Measurements from ENCODE around the gene PIAS2. TPM values are rescaled to one million over a fixed set of nuclear protein-coding genes. Genes with fewer than 3 reads are reported as not detected.

The PIAS2 gene
- total and polyA plus RNA-seq, 2 experiments from 2014 or later: 30.3 to 54.2 TPM

DNA sequence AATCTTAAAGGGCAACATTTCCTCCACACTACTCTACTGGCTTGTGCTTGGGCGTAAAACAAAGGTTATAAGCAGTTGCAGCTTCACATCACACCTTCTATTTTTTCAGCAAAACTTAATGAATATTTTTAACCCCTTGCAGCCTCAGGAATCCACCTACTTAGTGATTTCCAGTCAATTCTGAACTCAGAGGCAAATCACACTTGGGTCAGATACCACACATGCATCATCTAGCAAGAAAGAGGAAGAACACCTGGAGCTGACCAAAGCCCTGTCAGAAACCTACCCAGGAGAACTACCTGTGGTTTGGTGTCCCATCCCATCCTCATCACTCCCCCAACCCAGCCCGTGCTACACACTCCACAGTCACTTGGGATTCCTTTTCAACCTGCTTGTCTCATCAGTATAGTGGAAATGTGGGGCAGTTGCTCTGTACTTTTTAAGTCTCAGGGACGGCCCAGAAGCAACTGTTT lies 25.5 kb downstream of the PIAS2 start:
- peaks cover 100% of the 10 kb centered on the region for H3K79me2 ChIP-seq (replicated peaks; ENCODE audit: insufficient read depth)
- H3K36me3 ChIP-seq (ENCODE audit: insufficient read depth): peaks cover 22% of the 10 kb centered on the region
- H3F3A ChIP-seq (replicated peaks; ENCODE audit: low read depth): no peaks in the 10 kb centered on the region
- no peak overlapping the region for H3K4me3 ChIP-seq
- H3K27me3 ChIP-seq (ENCODE audit: insufficient read depth): no peaks in the 10 kb centered on the region
- Mint-ChIP-seq H3K27ac (no peak overlapping the region), H3K4me1 (peaks cover 12% of the 10 kb centered on the region), H3K4me3 (no peak overlapping the region), H3K36me3 (ENCODE audit: low read depth) (peaks cover 68% of the 10 kb centered on the region), H3K27me3 (ENCODE audit: insufficient read depth, low read depth, poor library complexity) (peaks cover 2% of the 10 kb centered on the region), H3K9me3 (peaks cover 39% of the 10 kb centered on the region)
- DNase-seq (ENCODE audit: low spot score) (no peak), ATAC-seq (no peak)
- H4K20me1 ChIP-seq (replicated peaks; ENCODE audit: insufficient read depth): 0 out of 2 replicates have a peak, but pooled peaks cover 11% of the 10 kb centered on the region
- no peak overlapping the region for H3K27ac ChIP-seq (ENCODE audit: low read depth)
- no peak overlapping the region for H3K4me2 ChIP-seq
- no peaks in the 10 kb centered on the region for H3K9me2 ChIP-seq (ENCODE audit: insufficient read depth)
- peaks cover 8% of the 10 kb centered on the region for H3K4me1 ChIP-seq (ENCODE audit: insufficient read depth)
- H2AFZ ChIP-seq: no peak overlapping the region
- TF ChIP-seq, protein P1, sequence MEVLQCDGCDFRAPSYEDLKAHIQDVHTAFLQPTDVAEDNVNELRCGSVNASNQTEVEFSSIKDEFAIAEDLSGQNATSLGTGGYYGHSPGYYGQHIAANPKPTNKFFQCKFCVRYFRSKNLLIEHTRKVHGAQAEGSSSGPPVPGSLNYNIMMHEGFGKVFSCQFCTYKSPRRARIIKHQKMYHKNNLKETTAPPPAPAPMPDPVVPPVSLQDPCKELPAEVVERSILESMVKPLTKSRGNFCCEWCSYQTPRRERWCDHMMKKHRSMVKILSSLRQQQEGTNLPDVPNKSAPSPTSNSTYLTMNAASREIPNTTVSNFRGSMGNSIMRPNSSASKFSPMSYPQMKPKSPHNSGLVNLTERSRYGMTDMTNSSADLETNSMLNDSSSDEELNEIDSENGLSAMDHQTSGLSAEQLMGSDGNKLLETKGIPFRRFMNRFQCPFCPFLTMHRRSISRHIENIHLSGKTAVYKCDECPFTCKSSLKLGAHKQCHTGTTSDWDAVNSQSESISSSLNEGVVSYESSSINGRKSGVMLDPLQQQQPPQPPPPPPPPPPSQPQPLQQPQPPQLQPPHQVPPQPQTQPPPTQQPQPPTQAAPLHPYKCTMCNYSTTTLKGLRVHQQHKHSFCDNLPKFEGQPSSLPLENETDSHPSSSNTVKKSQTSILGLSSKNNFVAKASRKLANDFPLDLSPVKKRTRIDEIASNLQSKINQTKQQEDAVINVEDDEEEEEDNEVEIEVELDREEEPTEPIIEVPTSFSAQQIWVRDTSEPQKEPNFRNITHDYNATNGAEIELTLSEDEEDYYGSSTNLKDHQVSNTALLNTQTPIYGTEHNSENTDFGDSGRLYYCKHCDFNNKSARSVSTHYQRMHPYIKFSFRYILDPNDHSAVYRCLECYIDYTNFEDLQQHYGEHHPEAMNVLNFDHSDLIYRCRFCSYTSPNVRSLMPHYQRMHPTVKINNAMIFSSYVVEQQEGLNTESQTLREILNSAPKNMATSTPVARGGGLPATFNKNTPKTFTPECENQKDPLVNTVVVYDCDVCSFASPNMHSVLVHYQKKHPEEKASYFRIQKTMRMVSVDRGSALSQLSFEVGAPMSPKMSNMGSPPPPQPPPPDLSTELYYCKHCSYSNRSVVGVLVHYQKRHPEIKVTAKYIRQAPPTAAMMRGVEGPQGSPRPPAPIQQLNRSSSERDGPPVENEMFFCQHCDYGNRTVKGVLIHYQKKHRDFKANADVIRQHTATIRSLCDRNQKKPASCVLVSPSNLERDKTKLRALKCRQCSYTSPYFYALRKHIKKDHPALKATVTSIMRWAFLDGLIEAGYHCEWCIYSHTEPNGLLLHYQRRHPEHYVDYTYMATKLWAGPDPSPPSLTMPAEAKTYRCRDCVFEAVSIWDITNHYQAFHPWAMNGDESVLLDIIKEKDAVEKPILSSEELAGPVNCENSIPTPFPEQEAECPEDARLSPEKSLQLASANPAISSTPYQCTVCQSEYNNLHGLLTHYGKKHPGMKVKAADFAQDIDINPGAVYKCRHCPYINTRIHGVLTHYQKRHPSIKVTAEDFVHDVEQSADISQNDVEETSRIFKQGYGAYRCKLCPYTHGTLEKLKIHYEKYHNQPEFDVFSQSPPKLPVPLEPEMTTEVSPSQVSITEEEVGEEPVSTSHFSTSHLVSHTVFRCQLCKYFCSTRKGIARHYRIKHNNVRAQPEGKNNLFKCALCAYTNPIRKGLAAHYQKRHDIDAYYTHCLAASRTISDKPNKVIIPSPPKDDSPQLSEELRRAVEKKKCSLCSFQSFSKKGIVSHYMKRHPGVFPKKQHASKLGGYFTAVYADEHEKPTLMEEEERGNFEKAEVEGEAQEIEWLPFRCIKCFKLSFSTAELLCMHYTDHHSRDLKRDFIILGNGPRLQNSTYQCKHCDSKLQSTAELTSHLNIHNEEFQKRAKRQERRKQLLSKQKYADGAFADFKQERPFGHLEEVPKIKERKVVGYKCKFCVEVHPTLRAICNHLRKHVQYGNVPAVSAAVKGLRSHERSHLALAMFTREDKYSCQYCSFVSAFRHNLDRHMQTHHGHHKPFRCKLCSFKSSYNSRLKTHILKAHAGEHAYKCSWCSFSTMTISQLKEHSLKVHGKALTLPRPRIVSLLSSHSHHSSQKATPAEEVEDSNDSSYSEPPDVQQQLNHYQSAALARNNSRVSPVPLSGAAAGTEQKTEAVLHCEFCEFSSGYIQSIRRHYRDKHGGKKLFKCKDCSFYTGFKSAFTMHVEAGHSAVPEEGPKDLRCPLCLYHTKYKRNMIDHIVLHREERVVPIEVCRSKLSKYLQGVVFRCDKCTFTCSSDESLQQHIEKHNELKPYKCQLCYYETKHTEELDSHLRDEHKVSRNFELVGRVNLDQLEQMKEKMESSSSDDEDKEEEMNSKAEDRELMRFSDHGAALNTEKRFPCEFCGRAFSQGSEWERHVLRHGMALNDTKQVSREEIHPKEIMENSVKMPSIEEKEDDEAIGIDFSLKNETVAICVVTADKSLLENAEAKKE (CRISPR knock-in tag; IDR thresholded peaks at IDR 0.05): no peak
- no peak for TF ChIP-seq EZH2 (IDR thresholded peaks at IDR 0.05; ENCODE audit: low read depth, unreplicated experiment)
- no peak for TF ChIP-seq CREB1 (CRISPR knock-in tag; IDR thresholded peaks at IDR 0.05; ENCODE audit: low read depth)
- no peak for TF ChIP-seq ZNF331 (CRISPR knock-in tag; IDR thresholded peaks at IDR 0.05; ENCODE audit: low read depth)
- TF ChIP-seq, protein P2, sequence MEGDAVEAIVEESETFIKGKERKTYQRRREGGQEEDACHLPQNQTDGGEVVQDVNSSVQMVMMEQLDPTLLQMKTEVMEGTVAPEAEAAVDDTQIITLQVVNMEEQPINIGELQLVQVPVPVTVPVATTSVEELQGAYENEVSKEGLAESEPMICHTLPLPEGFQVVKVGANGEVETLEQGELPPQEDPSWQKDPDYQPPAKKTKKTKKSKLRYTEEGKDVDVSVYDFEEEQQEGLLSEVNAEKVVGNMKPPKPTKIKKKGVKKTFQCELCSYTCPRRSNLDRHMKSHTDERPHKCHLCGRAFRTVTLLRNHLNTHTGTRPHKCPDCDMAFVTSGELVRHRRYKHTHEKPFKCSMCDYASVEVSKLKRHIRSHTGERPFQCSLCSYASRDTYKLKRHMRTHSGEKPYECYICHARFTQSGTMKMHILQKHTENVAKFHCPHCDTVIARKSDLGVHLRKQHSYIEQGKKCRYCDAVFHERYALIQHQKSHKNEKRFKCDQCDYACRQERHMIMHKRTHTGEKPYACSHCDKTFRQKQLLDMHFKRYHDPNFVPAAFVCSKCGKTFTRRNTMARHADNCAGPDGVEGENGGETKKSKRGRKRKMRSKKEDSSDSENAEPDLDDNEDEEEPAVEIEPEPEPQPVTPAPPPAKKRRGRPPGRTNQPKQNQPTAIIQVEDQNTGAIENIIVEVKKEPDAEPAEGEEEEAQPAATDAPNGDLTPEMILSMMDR (conservative IDR thresholded peaks at IDR 0.05; ENCODE audit: low read depth in 2 of 2): no peak
- TF ChIP-seq NANOG (IDR thresholded peaks at IDR 0.05; ENCODE audit: borderline replicate concordance): no peak
- TF ChIP-seq STAT1 (IDR thresholded peaks at IDR 0.05; ENCODE audit: unreplicated experiment): no peak
- no peak for TF ChIP-seq EZH2phosphoT487 (IDR thresholded peaks at IDR 0.05; ENCODE audit: unreplicated experiment)
- no peak for TF ChIP-seq POLR2AphosphoS5 (IDR thresholded peaks at IDR 0.05; ENCODE audit: low read depth)
- no peak for TF ChIP-seq ZNF114 (CRISPR knock-in tag; IDR thresholded peaks at IDR 0.05)
- no peak for TF ChIP-seq REST (IDR thresholded peaks at IDR 0.05; ENCODE audit: unreplicated experiment)
- TF ChIP-seq ETS1 (IDR thresholded peaks at IDR 0.05): no peak
- no peak for TF ChIP-seq JUNB (IDR thresholded peaks at IDR 0.05; ENCODE audit: unreplicated experiment)
